GM12878 (cell line): Measurements from ENCODE around the gene SEMA6C. TPM values are rescaled to one million over a fixed set of nuclear protein-coding genes. Genes with fewer than 3 reads are reported as not detected.

Experiments used
- ATAC-seq: fragments of 200-7000 bp; cut with Tn5 transposase; 3 replicates; pipeline ENCODE4 v1.9.1; 2020; ENCODE audit warnings: mild to moderate bottlenecking, moderate library complexity
- BruUV-seq: library from RNA; stranded (reverse); fragments of 400-500 nt; replicated peaks from 2 replicates; lab custom pipeline; 2021; lab: Mats Ljungman, UMichigan
- CTCF ChIA-PET: fragments of 300-600 bp; sonication (Branson Sonifier 250); formaldehyde crosslinking; extraction: SDS; loops from one replicate; lab custom pipeline; 2021; ENCODE audit warnings: inconsistent platforms; lab: Yijun Ruan, JAX
- POLR2A ChIA-PET: fragments of 350-600 bp; formaldehyde crosslinking; extraction: SDS; loops from one replicate; lab custom pipeline; 2021; ENCODE audit warnings: inconsistent platforms; lab: Charles Lee
- RAD21 ChIA-PET: fragments of 300-600 bp; sonication (Branson Sonifier 250); formaldehyde crosslinking; loops from one replicate; lab custom pipeline; 2023; ENCODE audit warnings: antibody characterized with exemption; ENCODE audit not compliant: unreplicated experiment; lab: Charles Lee
- SMC1A ChIA-PET: fragments of 300-600 bp; sonication (Branson Sonifier 250); formaldehyde crosslinking; loops from one replicate; lab custom pipeline; 2023; ENCODE audit not compliant: unreplicated experiment, uncharacterized antibody; lab: Charles Lee
- DNase-seq: peaks from one replicate; pipeline ENCODE4 v3.0.0-alpha.2; 2011; ENCODE audit warnings: low read depth, low spot score
- FAIRE-seq: peaks from 3 replicates; lab custom pipeline; 2011; peaks lifted over from hg19 to GRCh38; lab: Jason Lieb, UNC
- H2AFZ ChIP-seq: 2 replicates; pipeline ENCODE4 v1.6.0; 2011; ENCODE audit warnings: low read depth, low read length, control low read depth; ENCODE audit not compliant: control insufficient read depth
- H3K27ac ChIP-seq: 2 replicates; pipeline ENCODE4 v1.5.1; 2011; ENCODE audit warnings: control low read depth; ENCODE audit not compliant: control insufficient read depth, insufficient read depth
- H3K27me3 ChIP-seq, 2 experiments: replicated peaks in 1 of 2; 2 replicates each; pipeline versions ENCODE4 v1.6.0 to v1.6.1; 2011; ENCODE audit warnings: low read length in 1 of 2; ENCODE audit not compliant: control insufficient read depth in 2 of 2, insufficient read depth in 2 of 2
- H3K36me3 ChIP-seq, 2 experiments: 2 replicates each; pipeline ENCODE4 v1.5.1; 2011; ENCODE audit warnings: low read length in 1 of 2; ENCODE audit not compliant: control insufficient read depth in 2 of 2, insufficient read depth in 2 of 2
- H3K4me1 ChIP-seq: 2 replicates; pipeline ENCODE4 v1.6.1; 2011; ENCODE audit warnings: mild to moderate bottlenecking, low read length, moderate library complexity, mixed read lengths; ENCODE audit not compliant: control insufficient read depth, insufficient read depth
- H3K4me2 ChIP-seq: 2 replicates; pipeline ENCODE4 v1.6.0; 2011; ENCODE audit warnings: control low read depth; ENCODE audit not compliant: control insufficient read depth, insufficient read depth
- H3K4me3 ChIP-seq: fragments of 200-600 bp; sonication (generic); 2 replicates; pipeline ENCODE4 v1.5.1; 2016
- H3K79me2 ChIP-seq: 2 replicates; pipeline ENCODE4 v1.6.0; 2011; ENCODE audit warnings: low read length; ENCODE audit not compliant: control insufficient read depth, insufficient read depth
- H3K9ac ChIP-seq: 2 replicates; pipeline ENCODE4 v1.8.0; 2011; ENCODE audit warnings: low read length, control low read depth, mixed read lengths; ENCODE audit not compliant: control insufficient read depth, insufficient read depth
- H3K9me3 ChIP-seq: replicated peaks from 3 replicates; pipeline ENCODE4 v1.5.1; 2011; ENCODE audit warnings: mild to moderate bottlenecking, low read length; ENCODE audit not compliant: control insufficient read depth, insufficient read depth
- H4K20me1 ChIP-seq: 2 replicates; pipeline ENCODE4 v1.6.0; 2011; ENCODE audit not compliant: control insufficient read depth, insufficient read depth
- BHLHE40 ChIP-seq, 2 experiments: fragments of 450-650 bp in 1 of 2; IDR thresholded peaks; 2 replicates each; pipeline ENCODE4 v1.6.1; 2011 to 2017; ENCODE audit warnings: low read depth in 2 of 2, borderline replicate concordance in 1 of 2, improper control_type of control experiment in 1 of 2, low read length in 1 of 2, mild to moderate bottlenecking in 1 of 2
- CBFB ChIP-seq: IDR thresholded peaks from 2 replicates; pipeline ENCODE4 v1.6.1; 2016; ENCODE audit warnings: antibody characterized with exemption, low read depth
- CHD2 ChIP-seq: IDR thresholded peaks from 2 replicates; pipeline ENCODE4 v1.6.1; 2011; ENCODE audit warnings: low read depth, low read length, improper control_type of control experiment, borderline replicate concordance
- EZH2 ChIP-seq: IDR thresholded peaks from 2 replicates; pipeline ENCODE4 v1.6.1; 2012; ENCODE audit warnings: low read depth, mild to moderate bottlenecking, control low read depth, inconsistent platforms, low read length, borderline replicate concordance; ENCODE audit not compliant: control insufficient read depth
- WRNIP1 ChIP-seq: IDR thresholded peaks from 2 replicates; pipeline ENCODE4 v1.6.1; 2011; ENCODE audit warnings: low read depth, low read length, improper control_type of control experiment, borderline replicate concordance
- WGBS: methylation state at CpG from one replicate; pipeline ENCODE4 v1.1.6; 2016; ENCODE audit warnings: low lambda C conversion rate; ENCODE audit not compliant: insufficient replicate concordance, insufficient coverage; ENCODE audit errors: missing lambda C conversion rate; 5-methylcytosine and 5-hydroxymethylcytosine counted together
- in situ Hi-C: fragments of 300-500 bp; cut with MboI; formaldehyde crosslinking; loops from 9 replicates; pipeline ENCODE4 v1.14.3; 2018; ENCODE audit warnings: mixed read lengths
- intact Hi-C: fragments of 100-400 bp; cut with micrococcal nuclease; formaldehyde crosslinking; loops from one replicate; pipeline ENCODE4 v1.14.2; 2022; ENCODE audit not compliant: unreplicated experiment
- polyA plus RNA-seq, 11 experiments: library from polyadenylated mRNA; depleted of rRNA in 4 of 11; unstranded in 6 of 11; stranded (reverse) in 5 of 11; fragments of >200 nt; fragmentation: Nextera tagmentation in 4 of 11; fragmentation: Illumina TruSeq in 1 of 11; extraction: Ambion mirVana in 4 of 11; extraction: Trizol in 1 of 11; gene quantifications; 1 replicate in 1 of 11; 2 replicates in 10 of 11; pipeline versions ENCODE4 v1.2.1 to v1.2.3, GENCODE V29; 2011 to 2016; ENCODE audit warnings: inconsistent platforms in 2 of 11, missing spikeins in 2 of 11, low read depth in 1 of 11
- total RNA-seq, 4 experiments: library from RNA; depleted of rRNA in 3 of 4; stranded (reverse); fragments of >200 nt in 3 of 4; fragmentation: Illumina TruSeq in 1 of 4; extraction: Trizol in 1 of 4; gene quantifications; 2 replicates each; pipeline versions ENCODE4 v1.2.1 to v1.2.3, GENCODE V29; 2013 to 2021
- TF ChIP-seq, protein P1 (sequence below): IDR thresholded peaks from 2 replicates; pipeline ENCODE4 v1.6.1; 2012; ENCODE audit warnings: improper control_type of control experiment, low read depth, low read length; ENCODE audit not compliant: insufficient replicate concordance

Gene SEMA6C
- total and polyA plus RNA-seq, 10 of the 15 experiments (the other 5 are each of a cell fraction or from before 2014, with no cell fraction given), result 0.13 to 2.2 (median 0.29) TPM; not detected in 1

- ATAC-seq, result no peak
- BruUV-seq, result no TSS peak
- no peak for FAIRE-seq
- Histone ChIP-seq H3K9ac (no peak overlapping the region; the same call in 1 of the 2 replicates), H4K20me1 (no peaks in the 10 kb centered on the region; the same call in 1 of the 2 replicates), H3K79me2 (no peaks in the 10 kb centered on the region), H3K27ac (no peak overlapping the region), H3K4me3 (0 out of 2 replicates have a peak overlapping the region, but pooled peaks have one; percentile 83), H3K4me1 (no peaks in the 10 kb centered on the region; the same call in 1 of the 2 replicates), H3K9me3 (no peaks in the 10 kb centered on the region), H3K36me3 (no peaks in the 10 kb centered on the region), H3K27me3 (peaks cover 0 to 8% of the 10 kb centered on the region in 2 experiments), H2AFZ (peak overlapping the region; percentile 94), H3K4me2 (peak overlapping the region; percentile 99)
- in situ Hi-C loops, result no loop called here
- ChIA-PET CTCF (interaction anchor here (1.0 kb wide), 2 partner anchors 11 to 46 kb away, joined by 3 to 6 read pairs; partner anchors contain the start of gene TNFAIP8L2), SMC1A (interaction anchor here (0.8 kb wide), 1 partner anchor 11 kb away, joined by 3 read pairs; the partner anchor contains the start of gene TNFAIP8L2), RAD21 (interaction anchor here (0.9 to 2.7 kb wide), 2 partner anchors 10 to 11 kb away, joined by 3 to 13 read pairs; partner anchors contain the start of gene TNFAIP8L2), POLR2A (no interaction called here)
- no peak for TF ChIP-seq CHD2
- WGBS, result 43% methylated on average over 42 of the region's 43 CpGs
- intact Hi-C loops, result no loop called here
- no peak for DNase-seq
Measured at GRCh38 chr1:151145304-151146071, 943 bp downstream of the SEMA6C start.

DNA sequence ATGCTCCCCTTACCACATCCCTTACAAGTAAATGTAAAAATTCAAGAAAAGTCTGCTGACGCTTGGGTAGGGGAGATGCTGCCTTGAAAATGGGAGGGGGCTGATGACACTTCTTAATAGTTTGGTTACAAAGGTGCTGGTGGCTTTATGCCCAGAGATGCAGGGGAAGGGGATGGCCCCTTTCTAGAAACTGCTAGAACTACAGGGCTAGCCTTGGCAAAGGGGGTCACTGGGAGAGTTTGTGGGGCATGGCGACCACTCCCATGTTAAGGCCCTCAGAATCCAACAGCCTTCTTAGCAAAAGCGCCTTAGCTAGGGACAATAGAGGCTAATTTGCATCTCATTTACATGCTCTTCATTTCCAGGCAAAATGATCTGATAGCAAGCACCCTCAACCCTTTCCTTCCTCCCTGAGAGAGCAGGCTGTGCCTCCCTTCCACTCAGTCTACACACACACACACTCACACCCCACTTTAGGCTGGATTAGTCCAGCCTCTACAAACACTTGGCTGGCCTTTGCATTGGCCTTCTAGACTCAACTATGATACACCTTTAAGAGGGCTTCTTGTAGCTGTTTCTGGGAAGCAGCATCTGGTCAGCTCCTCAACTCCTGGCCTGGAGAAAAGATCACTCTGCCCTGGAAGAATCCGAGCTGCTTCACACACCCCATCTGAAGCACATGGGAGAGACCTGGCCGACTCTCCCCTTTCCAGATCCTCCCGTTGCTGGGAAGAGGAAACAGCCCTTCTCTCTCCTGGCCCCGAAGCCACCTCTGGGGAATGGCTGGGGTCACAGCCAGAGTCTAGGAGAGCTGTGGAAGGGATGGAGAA, 1.7 kb downstream of the SEMA6C start:
- WGBS, result 56% methylated on average over 7 of the region's 7 CpGs
- ChIA-PET SMC1A (interaction anchor here (0.8 kb wide), 2 partner anchors 12 to 45 kb away, joined by 3 read pairs; partner anchors contain the start of gene TNFAIP8L2), CTCF (interaction anchor here (1.0 to 1.3 kb wide), 3 partner anchors 12 to 45 kb away, joined by 3 to 6 read pairs (median 6); partner anchors contain the start of gene TNFAIP8L2), POLR2A (interaction anchor here (0.6 kb wide), 1 partner anchor 64 kb away, joined by 5 read pairs; no protein-coding TSS in a partner anchor), RAD21 (interaction anchor here (2.7 kb wide), 1 partner anchor 10 kb away, joined by 13 read pairs; no protein-coding TSS in a partner anchor)
- ATAC-seq, result no peak
- no peak overlapping the region for H3K9ac ChIP-seq
- no peaks in the 10 kb centered on the region for H3K79me2 ChIP-seq
- in situ Hi-C loops (no loop called here), intact Hi-C loops (no loop called here)
- no peak overlapping the region for H3K27ac ChIP-seq
- peaks cover 0 to 8% of the 10 kb centered on the region in 2 experiments for H3K27me3 ChIP-seq
- no peak overlapping the region for H3K4me3 ChIP-seq
- no peak for FAIRE-seq
- H3K36me3 ChIP-seq, result no peaks in the 10 kb centered on the region
- no peaks in the 10 kb centered on the region; the same call in 1 of the 2 replicates for H4K20me1 ChIP-seq
- no peaks in the 10 kb centered on the region for H3K9me3 ChIP-seq
- no peaks in the 10 kb centered on the region; the same call in 1 of the 2 replicates for H3K4me1 ChIP-seq
- DNase-seq, result no peak
- no peak overlapping the region for H3K4me2 ChIP-seq
- H2AFZ ChIP-seq, result no peak overlapping the region
- BruUV-seq, result no TSS peak
- TF ChIP-seq CHD2, result no peak
- TF ChIP-seq, protein P1, sequence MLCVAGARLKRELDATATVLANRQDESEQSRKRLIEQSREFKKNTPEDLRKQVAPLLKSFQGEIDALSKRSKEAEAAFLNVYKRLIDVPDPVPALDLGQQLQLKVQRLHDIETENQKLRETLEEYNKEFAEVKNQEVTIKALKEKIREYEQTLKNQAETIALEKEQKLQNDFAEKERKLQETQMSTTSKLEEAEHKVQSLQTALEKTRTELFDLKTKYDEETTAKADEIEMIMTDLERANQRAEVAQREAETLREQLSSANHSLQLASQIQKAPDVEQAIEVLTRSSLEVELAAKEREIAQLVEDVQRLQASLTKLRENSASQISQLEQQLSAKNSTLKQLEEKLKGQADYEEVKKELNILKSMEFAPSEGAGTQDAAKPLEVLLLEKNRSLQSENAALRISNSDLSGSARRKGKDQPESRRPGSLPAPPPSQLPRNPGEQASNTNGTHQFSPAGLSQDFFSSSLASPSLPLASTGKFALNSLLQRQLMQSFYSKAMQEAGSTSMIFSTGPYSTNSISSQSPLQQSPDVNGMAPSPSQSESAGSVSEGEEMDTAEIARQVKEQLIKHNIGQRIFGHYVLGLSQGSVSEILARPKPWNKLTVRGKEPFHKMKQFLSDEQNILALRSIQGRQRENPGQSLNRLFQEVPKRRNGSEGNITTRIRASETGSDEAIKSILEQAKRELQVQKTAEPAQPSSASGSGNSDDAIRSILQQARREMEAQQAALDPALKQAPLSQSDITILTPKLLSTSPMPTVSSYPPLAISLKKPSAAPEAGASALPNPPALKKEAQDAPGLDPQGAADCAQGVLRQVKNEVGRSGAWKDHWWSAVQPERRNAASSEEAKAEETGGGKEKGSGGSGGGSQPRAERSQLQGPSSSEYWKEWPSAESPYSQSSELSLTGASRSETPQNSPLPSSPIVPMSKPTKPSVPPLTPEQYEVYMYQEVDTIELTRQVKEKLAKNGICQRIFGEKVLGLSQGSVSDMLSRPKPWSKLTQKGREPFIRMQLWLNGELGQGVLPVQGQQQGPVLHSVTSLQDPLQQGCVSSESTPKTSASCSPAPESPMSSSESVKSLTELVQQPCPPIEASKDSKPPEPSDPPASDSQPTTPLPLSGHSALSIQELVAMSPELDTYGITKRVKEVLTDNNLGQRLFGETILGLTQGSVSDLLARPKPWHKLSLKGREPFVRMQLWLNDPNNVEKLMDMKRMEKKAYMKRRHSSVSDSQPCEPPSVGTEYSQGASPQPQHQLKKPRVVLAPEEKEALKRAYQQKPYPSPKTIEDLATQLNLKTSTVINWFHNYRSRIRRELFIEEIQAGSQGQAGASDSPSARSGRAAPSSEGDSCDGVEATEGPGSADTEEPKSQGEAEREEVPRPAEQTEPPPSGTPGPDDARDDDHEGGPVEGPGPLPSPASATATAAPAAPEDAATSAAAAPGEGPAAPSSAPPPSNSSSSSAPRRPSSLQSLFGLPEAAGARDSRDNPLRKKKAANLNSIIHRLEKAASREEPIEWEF, result no peak
- no peak for TF ChIP-seq WRNIP1
- TF ChIP-seq BHLHE40 (IDR thresholded peaks at IDR 0.05; ENCODE audit: borderline replicate concordance in 1 of 2, low read depth in 2 of 2, low read length in 1 of 2), result no peak
- no peak for TF ChIP-seq CBFB
- TF ChIP-seq EZH2, result no peak
